Measurements from ENCODE around the gene CAV1.

DNA sequence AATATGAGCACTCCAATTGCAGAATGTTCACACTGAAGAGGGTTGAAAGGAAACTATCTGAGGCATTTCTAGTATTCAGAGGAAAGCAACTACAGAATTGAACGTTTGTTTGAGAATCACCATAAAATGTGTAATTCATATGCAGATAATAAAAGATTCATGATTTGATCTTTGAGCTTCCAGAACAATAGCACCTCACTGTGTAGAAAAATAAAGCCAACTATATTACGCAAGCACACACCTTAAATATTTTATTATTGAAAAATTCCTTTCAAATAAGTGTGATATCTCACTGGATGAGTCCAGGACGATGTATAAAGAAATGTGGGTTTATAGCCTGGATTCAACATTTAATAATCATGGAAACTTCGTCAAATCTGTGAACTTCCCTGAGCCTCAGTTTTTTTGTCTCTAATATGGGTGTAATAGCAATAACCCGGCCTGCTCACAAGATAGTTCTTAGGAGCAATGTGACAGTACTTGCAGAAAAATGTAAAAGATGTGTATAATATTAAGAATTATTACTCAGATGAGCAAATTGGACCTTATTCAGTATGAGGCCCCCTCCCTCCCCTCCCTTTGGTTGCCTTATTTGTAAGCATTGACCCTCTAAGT, 36.8 kb upstream of the CAV1 start:
- no peak for TF ChIP-seq SIN3A (IDR thresholded peaks at IDR 0.05; ENCODE audit: borderline replicate concordance, low read depth, low read length)
- no peak for TF ChIP-seq POLR2A (IDR thresholded peaks at IDR 0.05; ENCODE audit: insufficient read depth in 1 of 2, low read depth in 2 of 2, low read length in 2 of 2)
- no peak for TF ChIP-seq POLR2AphosphoS5 (IDR thresholded peaks at IDR 0.05; ENCODE audit: low read depth, low read length)
- TF ChIP-seq, protein P1, sequence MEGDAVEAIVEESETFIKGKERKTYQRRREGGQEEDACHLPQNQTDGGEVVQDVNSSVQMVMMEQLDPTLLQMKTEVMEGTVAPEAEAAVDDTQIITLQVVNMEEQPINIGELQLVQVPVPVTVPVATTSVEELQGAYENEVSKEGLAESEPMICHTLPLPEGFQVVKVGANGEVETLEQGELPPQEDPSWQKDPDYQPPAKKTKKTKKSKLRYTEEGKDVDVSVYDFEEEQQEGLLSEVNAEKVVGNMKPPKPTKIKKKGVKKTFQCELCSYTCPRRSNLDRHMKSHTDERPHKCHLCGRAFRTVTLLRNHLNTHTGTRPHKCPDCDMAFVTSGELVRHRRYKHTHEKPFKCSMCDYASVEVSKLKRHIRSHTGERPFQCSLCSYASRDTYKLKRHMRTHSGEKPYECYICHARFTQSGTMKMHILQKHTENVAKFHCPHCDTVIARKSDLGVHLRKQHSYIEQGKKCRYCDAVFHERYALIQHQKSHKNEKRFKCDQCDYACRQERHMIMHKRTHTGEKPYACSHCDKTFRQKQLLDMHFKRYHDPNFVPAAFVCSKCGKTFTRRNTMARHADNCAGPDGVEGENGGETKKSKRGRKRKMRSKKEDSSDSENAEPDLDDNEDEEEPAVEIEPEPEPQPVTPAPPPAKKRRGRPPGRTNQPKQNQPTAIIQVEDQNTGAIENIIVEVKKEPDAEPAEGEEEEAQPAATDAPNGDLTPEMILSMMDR (CRISPR knock-in tag; IDR thresholded peaks at IDR 0.05), result no peak
- TF ChIP-seq MBD4 (IDR thresholded peaks at IDR 0.05; ENCODE audit: borderline replicate concordance, low read length), result no peak
- no peak for TF ChIP-seq ZNF550 (CRISPR knock-in tag; IDR thresholded peaks at IDR 0.05; ENCODE audit: borderline replicate concordance)

Measured in HepG2 (cell line).